ENCODE data around the gene KRAS.

KRAS gene

DNA sequence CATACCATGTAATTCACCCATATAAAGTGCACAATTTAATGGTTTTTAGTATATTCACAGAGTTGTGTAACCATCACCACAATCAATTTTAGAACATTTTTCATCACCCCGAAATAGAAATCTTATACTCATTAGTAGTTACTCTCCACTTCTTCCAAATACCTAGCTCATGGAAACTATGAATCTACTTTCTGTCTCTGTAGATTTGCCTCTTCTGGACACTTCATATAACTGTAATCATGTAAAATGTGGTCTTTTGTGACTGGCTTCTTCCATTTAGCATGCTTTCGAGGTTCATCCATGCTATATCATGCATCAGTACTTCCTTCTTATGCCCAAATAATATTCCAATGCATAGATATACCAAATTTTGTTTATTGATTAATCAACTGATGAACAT, 66.6 kb downstream of the KRAS start:
- TF ChIP-seq, protein P1, sequence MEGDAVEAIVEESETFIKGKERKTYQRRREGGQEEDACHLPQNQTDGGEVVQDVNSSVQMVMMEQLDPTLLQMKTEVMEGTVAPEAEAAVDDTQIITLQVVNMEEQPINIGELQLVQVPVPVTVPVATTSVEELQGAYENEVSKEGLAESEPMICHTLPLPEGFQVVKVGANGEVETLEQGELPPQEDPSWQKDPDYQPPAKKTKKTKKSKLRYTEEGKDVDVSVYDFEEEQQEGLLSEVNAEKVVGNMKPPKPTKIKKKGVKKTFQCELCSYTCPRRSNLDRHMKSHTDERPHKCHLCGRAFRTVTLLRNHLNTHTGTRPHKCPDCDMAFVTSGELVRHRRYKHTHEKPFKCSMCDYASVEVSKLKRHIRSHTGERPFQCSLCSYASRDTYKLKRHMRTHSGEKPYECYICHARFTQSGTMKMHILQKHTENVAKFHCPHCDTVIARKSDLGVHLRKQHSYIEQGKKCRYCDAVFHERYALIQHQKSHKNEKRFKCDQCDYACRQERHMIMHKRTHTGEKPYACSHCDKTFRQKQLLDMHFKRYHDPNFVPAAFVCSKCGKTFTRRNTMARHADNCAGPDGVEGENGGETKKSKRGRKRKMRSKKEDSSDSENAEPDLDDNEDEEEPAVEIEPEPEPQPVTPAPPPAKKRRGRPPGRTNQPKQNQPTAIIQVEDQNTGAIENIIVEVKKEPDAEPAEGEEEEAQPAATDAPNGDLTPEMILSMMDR (conservative IDR thresholded peaks at IDR 0.05; ENCODE audit: low read depth, low read length) = no peak
- Histone ChIP-seq H3K4me1 (ENCODE audit: low read depth, poor library complexity, severe bottlenecking) (peaks cover 19% of the 10 kb centered on the region), H3K27ac (no peak overlapping the region)

DNA sequence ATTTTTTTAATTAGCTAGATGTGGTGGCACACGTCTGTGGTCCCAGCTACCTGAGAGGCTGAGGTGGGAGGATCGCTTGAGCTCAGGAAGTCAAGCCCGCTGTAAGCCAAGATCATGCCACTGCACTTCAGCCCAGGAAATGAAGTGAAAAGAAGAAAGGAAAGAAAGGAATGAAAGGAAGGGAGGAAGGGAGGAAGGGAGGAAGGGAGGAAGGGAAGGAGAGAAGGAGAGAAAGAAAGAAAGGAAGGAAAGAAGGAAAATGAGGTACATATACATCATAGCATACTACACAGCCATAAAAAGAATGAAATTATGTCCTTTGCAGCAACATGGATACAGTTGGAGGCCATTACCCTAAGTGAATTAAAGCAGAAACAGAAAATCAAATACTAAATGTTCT, 68.0 kb downstream of the KRAS start:
- Histone ChIP-seq H3K4me3 (IDR thresholded peaks at IDR 0.05; ENCODE audit: insufficient read depth, low read depth, low read length) (no peak overlapping the region), H3K9ac (no peak overlapping the region), H4K20me1 (ENCODE audit: insufficient read depth) (no peaks in the 10 kb centered on the region), H3K36me3 (ENCODE audit: insufficient read depth) (no peaks in the 10 kb centered on the region), H3K27me3 (ENCODE audit: insufficient read depth, low read depth) (no peaks in the 10 kb centered on the region), H3K4me1 (ENCODE audit: low read depth, poor library complexity, severe bottlenecking) (peaks cover 19% of the 10 kb centered on the region), H3K27ac (no peak overlapping the region), H2AFZ (ENCODE audit: low read depth) (no peak overlapping the region), H3K4me2 (no peak overlapping the region), H3K79me2 (ENCODE audit: insufficient read depth, low read depth) (no peaks in the 10 kb centered on the region)
- TF ChIP-seq, protein P1 (conservative IDR thresholded peaks at IDR 0.05; ENCODE audit: low read depth, low read length) = no peak

More for the DNA sequence above, 66.6 kb downstream of the KRAS start:
- H3K79me2 ChIP-seq (ENCODE audit: insufficient read depth, low read depth) = no peaks in the 10 kb centered on the region
- no peak overlapping the region for H3K4me2 ChIP-seq
- H4K20me1 ChIP-seq (ENCODE audit: insufficient read depth) = no peaks in the 10 kb centered on the region
- no peaks in the 10 kb centered on the region for H3K36me3 ChIP-seq (ENCODE audit: insufficient read depth)
- H3K9ac ChIP-seq = no peak overlapping the region
- no peak overlapping the region for H2AFZ ChIP-seq (ENCODE audit: low read depth)
- H3K27me3 ChIP-seq (ENCODE audit: insufficient read depth, low read depth) = no peaks in the 10 kb centered on the region
- no peak overlapping the region for H3K4me3 ChIP-seq (IDR thresholded peaks at IDR 0.05; ENCODE audit: insufficient read depth, low read depth, low read length)

DNA sequence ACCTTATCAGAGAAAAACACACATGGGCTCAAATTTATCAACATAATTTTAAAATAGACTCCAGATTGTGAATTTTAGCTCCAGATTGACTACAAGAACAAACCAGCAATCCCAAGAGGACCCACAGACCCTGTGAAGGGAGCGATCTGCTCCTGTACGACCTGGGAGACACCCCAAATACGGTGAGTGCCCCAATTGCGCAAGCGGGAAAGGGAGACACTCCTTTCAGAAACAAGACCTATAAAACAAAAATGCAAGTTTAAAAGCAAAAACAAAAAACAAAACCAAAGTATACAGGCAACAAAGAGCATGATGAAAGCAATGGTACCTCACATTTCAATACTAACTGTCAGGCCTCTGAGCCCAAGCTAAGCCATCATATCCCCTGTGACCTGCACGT, 87.9 kb downstream of the KRAS start:
- no peak overlapping the region for H3K4me3 ChIP-seq (IDR thresholded peaks at IDR 0.05; ENCODE audit: insufficient read depth, low read depth, low read length)
- no peak overlapping the region for H3K4me2 ChIP-seq
- H3K27me3 ChIP-seq (ENCODE audit: insufficient read depth, low read depth) = no peaks in the 10 kb centered on the region
- H3K36me3 ChIP-seq (ENCODE audit: insufficient read depth) = no peaks in the 10 kb centered on the region
- H3K79me2 ChIP-seq (ENCODE audit: insufficient read depth, low read depth) = no peaks in the 10 kb centered on the region
- H3K27ac ChIP-seq = no peak overlapping the region
- H3K4me1 ChIP-seq (ENCODE audit: low read depth, poor library complexity, severe bottlenecking) = peaks cover 4% of the 10 kb centered on the region
- no peak overlapping the region for H2AFZ ChIP-seq (ENCODE audit: low read depth)
- TF ChIP-seq, protein P1 (conservative IDR thresholded peaks at IDR 0.05; ENCODE audit: low read depth, low read length) = no peak
- no peak overlapping the region for H3K9ac ChIP-seq
- H4K20me1 ChIP-seq (ENCODE audit: insufficient read depth) = no peaks in the 10 kb centered on the region

DNA sequence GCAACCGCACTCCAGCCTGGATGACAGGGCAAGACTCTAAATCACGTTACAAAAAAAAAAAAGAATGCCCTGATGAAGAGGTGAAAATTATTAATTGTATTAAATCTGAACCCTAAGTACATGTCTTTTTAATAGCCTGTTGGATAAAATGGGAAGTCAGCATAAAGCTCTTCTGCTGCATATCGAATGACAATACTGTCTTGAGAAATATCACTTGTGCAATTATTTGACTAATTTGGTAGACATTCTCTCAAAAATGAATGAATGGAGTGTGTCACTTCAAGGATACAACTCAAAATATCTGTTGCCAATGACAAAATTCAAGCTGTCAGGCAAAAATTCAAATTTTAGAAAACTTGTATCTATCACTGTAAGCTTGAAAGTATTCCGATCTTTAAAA, 94.7 kb downstream of the KRAS start:
- Histone ChIP-seq H3K36me3 (ENCODE audit: insufficient read depth) (no peaks in the 10 kb centered on the region), H3K79me2 (ENCODE audit: insufficient read depth, low read depth) (no peaks in the 10 kb centered on the region), H3K9ac (no peak overlapping the region), H3K27me3 (ENCODE audit: insufficient read depth, low read depth) (no peaks in the 10 kb centered on the region), H3K4me1 (ENCODE audit: low read depth, poor library complexity, severe bottlenecking) (peaks cover 10% of the 10 kb centered on the region), H3K4me3 (IDR thresholded peaks at IDR 0.05; ENCODE audit: insufficient read depth, low read depth, low read length) (no peak overlapping the region), H4K20me1 (ENCODE audit: insufficient read depth) (no peaks in the 10 kb centered on the region), H2AFZ (ENCODE audit: low read depth) (no peak overlapping the region), H3K4me2 (no peak overlapping the region), H3K27ac (no peak overlapping the region)
- TF ChIP-seq, protein P1 (conservative IDR thresholded peaks at IDR 0.05; ENCODE audit: low read depth, low read length) = no peak

Data from KMS-11 (cell line).